K562 (cell line): ENCODE data around the gene CEL. TPM values are rescaled to one million over a fixed set of nuclear protein-coding genes. Genes with fewer than 3 reads are reported as not detected.

Experiments
- CCNT2 ChIP-seq: IDR thresholded peaks from 2 replicates; pipeline ENCODE4 v1.6.1; 2011; ENCODE audit warnings: borderline replicate concordance, low read depth, mild to moderate bottlenecking, moderate library complexity, mixed read lengths, low read length; ENCODE audit not compliant: insufficient read length; ENCODE audit errors: extremely low read depth
- CHCHD3 ChIP-seq: fragments of 250-450 bp; sonication (Bioruptor Pico); IDR thresholded peaks from 2 replicates; pipeline ENCODE4 v2.1.2; 2022; ENCODE audit warnings: mild to moderate bottlenecking
- CREB1 ChIP-seq, 2 experiments: sonication (generic) in 1 of 2; formaldehyde crosslinking in 1 of 2; IDR thresholded peaks; 2 replicates each; pipeline versions ENCODE4 v1.6.1 to v1.8.0; 2012 to 2022; ENCODE audit warnings: inconsistent platforms in 1 of 2, mild to moderate bottlenecking in 1 of 2, missing genetic modification reagents in 1 of 2, moderate library complexity in 1 of 2
- DNMT1 ChIP-seq: fragments of 450-650 bp; IDR thresholded peaks from 2 replicates; pipeline ENCODE4 v1.6.1; 2016; ENCODE audit warnings: antibody characterized with exemption, mild to moderate bottlenecking
- E2F3 ChIP-seq: fragments of 250-450 bp; sonication (Bioruptor Pico); IDR thresholded peaks from 2 replicates; pipeline ENCODE4 v1.4.0; 2020; ENCODE audit warnings: mild to moderate bottlenecking
- POLR2B ChIP-seq: fragments of 450-650 bp; IDR thresholded peaks from 2 replicates; pipeline ENCODE4 v1.6.1; 2018; ENCODE audit warnings: low read depth; ENCODE audit not compliant: partially characterized antibody
- RBBP5 ChIP-seq: fragments of 200-600 bp; sonication (generic); IDR thresholded peaks from 2 replicates; pipeline ENCODE4 v1.6.1; 2012; ENCODE audit warnings: borderline replicate concordance, mild to moderate bottlenecking, low read length, control low read depth, inconsistent platforms; ENCODE audit not compliant: insufficient read depth, poor library complexity, severe bottlenecking
- ZBTB11 ChIP-seq, 3 experiments: fragments of 200-800 bp in 1 of 3; fragments of 250-450 bp in 1 of 3; fragments of 450-650 bp in 1 of 3; sonication (Bioruptor Pico) in 1 of 3; sonication (Bioruptor generic) in 1 of 3; formaldehyde crosslinking in 1 of 3; IDR thresholded peaks; 2 replicates each; pipeline versions ENCODE4 v1.6.1 to v1.8.0; 2016 to 2022; ENCODE audit warnings: mild to moderate bottlenecking in 2 of 3, missing genetic modification characterization in 2 of 3, missing compliant biosample characterization in 1 of 3, moderate library complexity in 1 of 3
- ZKSCAN1 ChIP-seq: fragments of 150-350 bp; IDR thresholded peaks from 2 replicates; pipeline ENCODE4 v1.6.1; 2016; ENCODE audit warnings: low read depth, low read length
- ZNF12 ChIP-seq: sonication (generic); formaldehyde crosslinking; IDR thresholded peaks from 2 replicates; pipeline ENCODE4 v1.4.0; 2020; ENCODE audit warnings: mild to moderate bottlenecking, missing genetic modification reagents
- ZNF384 ChIP-seq: IDR thresholded peaks from 2 replicates; pipeline ENCODE4 v1.6.1; 2012; ENCODE audit warnings: low read depth, low read length, improper control_type of control experiment
- microRNA-seq: library from miRNA; unstranded; fragments of <30 nt; microRNA quantifications from one replicate; pipeline ENCODE4, GENCODE V29; 2018; ENCODE audit warnings: borderline microRNAs expressed
- polyA plus RNA-seq, 8 experiments: library from polyadenylated mRNA; depleted of rRNA in 4 of 8; stranded (reverse) in 5 of 8; unstranded in 3 of 8; fragments of >200 nt; fragmentation: Nextera tagmentation in 2 of 8; fragmentation: Illumina TruSeq in 1 of 8; extraction: Ambion mirVana in 2 of 8; extraction: Trizol in 1 of 8; gene quantifications; 2 replicates each; pipeline versions ENCODE4 v1.2.1 to v1.2.3, GENCODE V29; 2011 to 2014; ENCODE audit warnings: inconsistent platforms in 1 of 8, missing spikeins in 1 of 8
- small RNA-seq: library from RNA; depleted of rRNA; stranded (forward); fragments of <200 nt; gene quantifications from one replicate; pipeline ENCODE3, GENCODE V24; 2014
- total RNA-seq, 7 experiments: library from RNA; depleted of rRNA in 6 of 7; stranded (reverse); fragments of >200 nt in 6 of 7; fragmentation: Illumina TruSeq in 2 of 7; extraction: Trizol in 2 of 7; gene quantifications; 2 replicates each; pipeline versions ENCODE4 v1.2.1 to v1.2.3, GENCODE V29; 2011 to 2021; ENCODE audit warnings: low replicate concordance in 1 of 7

The CEL gene
- total and polyA plus RNA-seq, 9 of the 15 experiments (the other 6 are each of a cell fraction or from before 2014, with no cell fraction given), result 0.09 to 3.0 (median 0.51) TPM; not detected in 2

- TF ChIP-seq CCNT2 (peak; percentile 68), E2F3 (0 out of 2 replicates have a peak, but pooled peaks have one; percentile 33), RBBP5 (peak; percentile 26), ZBTB11 (CRISPR knock-in tag; IDR thresholded peaks at IDR 0.05) (peak in 1 of 3 experiments; percentile 79; a peak in 2 of 6 replicates), ZNF384 (no peak), DNMT1 (no peak), ZNF12 (CRISPR knock-in tag) (no peak), ZKSCAN1 (peak; percentile 21; the same call in 1 of the 2 replicates), CHCHD3 (CRISPR knock-in tag) (no peak), POLR2B (no peak), CREB1 (IDR thresholded peaks at IDR 0.05) (0 out of 2 replicates have a peak, but pooled peaks have one; percentile 13), CREB1 (CRISPR knock-in tag; IDR thresholded peaks at IDR 0.05) (no peak)
These were observed 58.9 kb downstream of the CEL start (continued) for GRCh38 chr9:133120501-133121197.

Small RNAs within 50 kb of the gene (microRNA-seq; reads per million reads assigned to microRNA genes)
- 0.82 reads per million for gene MIR6877

Small RNAs within 50 kb of the gene (small RNA-seq; reads per million reads assigned to genes)
- 0.11 reads per million for gene MIR6877

Other genes with a start within 250 kb of the CEL start
Only the 7 nearest of the 9 such genes appear.
- 0.36 and 0.41 TPM in 2 replicates for gene SPACA9, start 183.1 kb upstream of the CEL start, total RNA-seq (2014; rRNA removed)
- 0.33 and 0.54 TPM in 2 replicates for gene SPACA9, start 183.1 kb upstream of the CEL start, total RNA-seq (2014; rRNA removed; fragmentation: Illumina TruSeq; extraction: Trizol)
- 0.22 and 0.30 TPM in 2 replicates for gene SPACA9, start 183.1 kb upstream of the CEL start, total RNA-seq (2015; rRNA removed; fragmentation: Illumina TruSeq; extraction: Trizol)
- gene SPACA9, start 183.1 kb upstream of the CEL start, total RNA-seq (2021), result 0.38 and 0.40 TPM in 2 replicates
- 0.45 and 0.61 TPM in 2 replicates for gene SPACA9, start 183.1 kb upstream of the CEL start, polyA plus RNA-seq (2011; rRNA removed)
- 0.51 and 0.75 TPM in 2 replicates for gene SPACA9, start 183.1 kb upstream of the CEL start, polyA plus RNA-seq (2014; fragmentation: Illumina TruSeq; extraction: Trizol)
- gene SPACA9, start 183.1 kb upstream of the CEL start, polyA plus RNA-seq (2014; fragmentation: Nextera tagmentation; extraction: Ambion mirVana), result under 1 TPM; 0.06 to 0.17 TPM
- gene SPACA9, start 183.1 kb upstream of the CEL start, polyA plus RNA-seq (2014; rRNA removed), result 0.41 and 0.71 TPM in 2 replicates
- 6.9 and 12.8 TPM in 2 replicates for gene TSC1, start 117.4 kb upstream of the CEL start, total RNA-seq (2014; rRNA removed)
- gene TSC1, start 117.4 kb upstream of the CEL start, total RNA-seq (2014; rRNA removed; fragmentation: Illumina TruSeq; extraction: Trizol), result 17.6 and 18.6 TPM in 2 replicates
- gene TSC1, start 117.4 kb upstream of the CEL start, total RNA-seq (2015; rRNA removed; fragmentation: Illumina TruSeq; extraction: Trizol), result 19.8 and 20.5 TPM in 2 replicates
- gene TSC1, start 117.4 kb upstream of the CEL start, total RNA-seq (2021), result 21.1 and 22.8 TPM in 2 replicates
- gene TSC1, start 117.4 kb upstream of the CEL start, polyA plus RNA-seq (2011; rRNA removed), result 37.6 and 40.1 TPM in 2 replicates
- gene TSC1, start 117.4 kb upstream of the CEL start, polyA plus RNA-seq (2014; fragmentation: Illumina TruSeq; extraction: Trizol), result 16.9 and 19.4 TPM in 2 replicates
- 10 to 100 TPM in 1 of 2 experiments, 1 to 10 TPM in 1; 8.0 to 10.6 TPM for gene TSC1, start 117.4 kb upstream of the CEL start, polyA plus RNA-seq (2014; fragmentation: Nextera tagmentation; extraction: Ambion mirVana)
- gene TSC1, start 117.4 kb upstream of the CEL start, polyA plus RNA-seq (2014; rRNA removed), result 9.7 and 11.5 TPM in 2 replicates
- gene GFI1B, start 83.3 kb upstream of the CEL start, total RNA-seq (2014; rRNA removed), result 40.3 and 62.9 TPM in 2 replicates
- gene GFI1B, start 83.3 kb upstream of the CEL start, total RNA-seq (2014; rRNA removed; fragmentation: Illumina TruSeq; extraction: Trizol), result 17.5 and 20.1 TPM in 2 replicates
- 34.5 and 34.6 TPM in 2 replicates for gene GFI1B, start 83.3 kb upstream of the CEL start, total RNA-seq (2015; rRNA removed; fragmentation: Illumina TruSeq; extraction: Trizol)
- 73.4 and 75.7 TPM in 2 replicates for gene GFI1B, start 83.3 kb upstream of the CEL start, total RNA-seq (2021)
- 34.4 and 57.7 TPM in 2 replicates for gene GFI1B, start 83.3 kb upstream of the CEL start, polyA plus RNA-seq (2011; rRNA removed)
- gene GFI1B, start 83.3 kb upstream of the CEL start, polyA plus RNA-seq (2014; fragmentation: Illumina TruSeq; extraction: Trizol), result 51.8 and 73.3 TPM in 2 replicates
- 10 to 100 TPM in 1 of 2 experiments, 1 to 10 TPM in 1; 8.0 to 19.1 TPM for gene GFI1B, start 83.3 kb upstream of the CEL start, polyA plus RNA-seq (2014; fragmentation: Nextera tagmentation; extraction: Ambion mirVana)
- 47.2 and 50.1 TPM in 2 replicates for gene GFI1B, start 83.3 kb upstream of the CEL start, polyA plus RNA-seq (2014; rRNA removed)
- 118 and 134 TPM in 2 replicates for gene GTF3C5, start 31.0 kb upstream of the CEL start, total RNA-seq (2014; rRNA removed)
- 43.2 and 58.5 TPM in 2 replicates for gene GTF3C5, start 31.0 kb upstream of the CEL start, total RNA-seq (2014; rRNA removed; fragmentation: Illumina TruSeq; extraction: Trizol)
- gene GTF3C5, start 31.0 kb upstream of the CEL start, total RNA-seq (2015; rRNA removed; fragmentation: Illumina TruSeq; extraction: Trizol), result 80.7 and 83.7 TPM in 2 replicates
- gene GTF3C5, start 31.0 kb upstream of the CEL start, total RNA-seq (2021), result 106 and 110 TPM in 2 replicates
- 80.2 TPM in 2 replicates for gene GTF3C5, start 31.0 kb upstream of the CEL start, polyA plus RNA-seq (2011; rRNA removed)
- gene GTF3C5, start 31.0 kb upstream of the CEL start, polyA plus RNA-seq (2014; fragmentation: Illumina TruSeq; extraction: Trizol), result 105 and 107 TPM in 2 replicates
- gene GTF3C5, start 31.0 kb upstream of the CEL start, polyA plus RNA-seq (2014; fragmentation: Nextera tagmentation; extraction: Ambion mirVana), result 1 to 10 TPM; 3.8 to 8.4 TPM
- 95.1 and 107 TPM in 2 replicates for gene GTF3C5, start 31.0 kb upstream of the CEL start, polyA plus RNA-seq (2014; rRNA removed)
- gene RALGDS, start 59.3 kb downstream of the CEL start, total RNA-seq (2014; rRNA removed), result 27.1 and 36.2 TPM in 2 replicates
- gene RALGDS, start 59.3 kb downstream of the CEL start, total RNA-seq (2014; rRNA removed; fragmentation: Illumina TruSeq; extraction: Trizol), result 9.4 and 12.0 TPM in 2 replicates
- 25.8 and 25.9 TPM in 2 replicates for gene RALGDS, start 59.3 kb downstream of the CEL start, total RNA-seq (2015; rRNA removed; fragmentation: Illumina TruSeq; extraction: Trizol)
- gene RALGDS, start 59.3 kb downstream of the CEL start, total RNA-seq (2021), result 28.6 and 37.3 TPM in 2 replicates
- gene RALGDS, start 59.3 kb downstream of the CEL start, polyA plus RNA-seq (2011; rRNA removed), result 40.3 and 45.9 TPM in 2 replicates
- gene RALGDS, start 59.3 kb downstream of the CEL start, polyA plus RNA-seq (2014; fragmentation: Illumina TruSeq; extraction: Trizol), result 28.7 and 34.9 TPM in 2 replicates
- gene RALGDS, start 59.3 kb downstream of the CEL start, polyA plus RNA-seq (2014; fragmentation: Nextera tagmentation; extraction: Ambion mirVana), result 1 to 10 TPM in 1 of 2 experiments, under 1 TPM in 1; 0.75 to 2.4 TPM
- 39.5 and 43.3 TPM in 2 replicates for gene RALGDS, start 59.3 kb downstream of the CEL start, polyA plus RNA-seq (2014; rRNA removed)
- gene GBGT1, start 101.9 kb downstream of the CEL start, total RNA-seq (2014; rRNA removed), result 20.7 and 23.6 TPM in 2 replicates
- gene GBGT1, start 101.9 kb downstream of the CEL start, total RNA-seq (2014; rRNA removed; fragmentation: Illumina TruSeq; extraction: Trizol), result 6.3 and 9.4 TPM in 2 replicates
- 13.7 and 15.3 TPM in 2 replicates for gene GBGT1, start 101.9 kb downstream of the CEL start, total RNA-seq (2015; rRNA removed; fragmentation: Illumina TruSeq; extraction: Trizol)
- gene GBGT1, start 101.9 kb downstream of the CEL start, total RNA-seq (2021), result 24.6 and 25.8 TPM in 2 replicates
- 10.1 and 20.2 TPM in 2 replicates for gene GBGT1, start 101.9 kb downstream of the CEL start, polyA plus RNA-seq (2011; rRNA removed)
- gene GBGT1, start 101.9 kb downstream of the CEL start, polyA plus RNA-seq (2014; fragmentation: Illumina TruSeq; extraction: Trizol), result 17.8 and 18.8 TPM in 2 replicates
- 1 to 10 TPM in 1 of 2 experiments, under 1 TPM in 1; 0.55 to 1.6 TPM for gene GBGT1, start 101.9 kb downstream of the CEL start, polyA plus RNA-seq (2014; fragmentation: Nextera tagmentation; extraction: Ambion mirVana)
- gene GBGT1, start 101.9 kb downstream of the CEL start, polyA plus RNA-seq (2014; rRNA removed), result 16.1 and 20.6 TPM in 2 replicates
- not detected in 2 replicates for gene OBP2B, start 147.3 kb downstream of the CEL start, total RNA-seq (2014; rRNA removed)
- not detected in 2 replicates for gene OBP2B, start 147.3 kb downstream of the CEL start, total RNA-seq (2014; rRNA removed; fragmentation: Illumina TruSeq; extraction: Trizol)
- not detected in 2 replicates for gene OBP2B, start 147.3 kb downstream of the CEL start, total RNA-seq (2015; rRNA removed; fragmentation: Illumina TruSeq; extraction: Trizol)
- gene OBP2B, start 147.3 kb downstream of the CEL start, total RNA-seq (2021), result not detected in 2 replicates
- 0.12 TPM in 1 of 2 replicates, not detected in the other for gene OBP2B, start 147.3 kb downstream of the CEL start, polyA plus RNA-seq (2011; rRNA removed)
- gene OBP2B, start 147.3 kb downstream of the CEL start, polyA plus RNA-seq (2014; fragmentation: Illumina TruSeq; extraction: Trizol), result not detected in 2 replicates
- gene OBP2B, start 147.3 kb downstream of the CEL start, polyA plus RNA-seq (2014; fragmentation: Nextera tagmentation; extraction: Ambion mirVana), result not detected
- not detected in 2 replicates for gene OBP2B, start 147.3 kb downstream of the CEL start, polyA plus RNA-seq (2014; rRNA removed)